ENCODE data around the gene NME1. TPM values are rescaled to one million over a fixed set of nuclear protein-coding genes. Genes with fewer than 3 reads are reported as not detected.

Gene NME1
- total and polyA plus RNA-seq, 9 of the 15 experiments (the other 6 are each of a cell fraction or from before 2014, with no cell fraction given) = 449 to 1,588 (median 604) TPM

DNA sequence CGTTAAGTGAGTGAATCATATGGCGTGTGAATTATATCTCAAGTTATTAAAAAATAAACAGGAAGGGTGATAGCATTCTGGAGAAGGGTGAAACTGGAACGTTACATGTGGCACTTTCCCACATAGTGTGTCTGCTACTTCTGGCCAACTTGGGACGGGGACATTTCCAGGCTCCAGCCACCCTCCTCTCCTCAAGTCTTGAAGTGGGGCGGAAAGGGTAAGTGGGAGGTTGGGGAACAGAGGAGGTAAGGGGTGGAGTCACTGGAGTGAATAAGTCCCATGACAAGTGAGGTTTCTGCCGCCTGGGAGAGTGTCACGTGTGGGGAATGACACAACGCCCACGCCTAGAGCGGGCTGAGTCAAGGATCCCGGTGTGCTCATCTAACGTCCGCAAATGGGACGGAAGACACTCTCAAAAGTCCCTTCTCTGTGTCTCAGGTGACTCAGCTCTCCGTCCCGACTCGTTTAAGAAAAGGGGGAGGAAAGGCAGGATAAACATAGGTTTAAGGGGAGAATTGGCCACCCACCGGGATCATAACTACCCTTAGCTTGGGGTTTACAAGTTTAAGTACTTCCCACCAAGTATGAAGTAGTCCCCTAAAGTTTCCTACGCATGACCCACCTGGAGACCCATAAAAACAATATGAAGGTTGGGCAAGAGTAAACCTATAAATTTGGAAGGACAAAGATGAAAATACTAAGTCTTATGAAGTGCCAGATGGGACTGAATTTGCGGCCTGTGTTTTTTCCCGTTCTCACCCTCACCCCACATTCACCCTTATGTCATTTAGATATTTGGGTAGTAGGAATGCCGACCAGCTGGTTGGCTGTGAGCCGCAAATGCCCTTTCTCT, 31.5 kb upstream of the NME1 start (continued):
- TF ChIP-seq, protein P1, sequence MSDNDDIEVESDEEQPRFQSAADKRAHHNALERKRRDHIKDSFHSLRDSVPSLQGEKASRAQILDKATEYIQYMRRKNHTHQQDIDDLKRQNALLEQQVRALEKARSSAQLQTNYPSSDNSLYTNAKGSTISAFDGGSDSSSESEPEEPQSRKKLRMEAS (CRISPR knock-in tag; IDR thresholded peaks at IDR 0.05) = peak; percentile 86
- TF ChIP-seq FOXM1 (IDR thresholded peaks at IDR 0.05; ENCODE audit: low read depth) (0 out of 2 replicates have a peak, but pooled peaks have one; percentile 13), FOXM1 (CRISPR knock-in tag; IDR thresholded peaks at IDR 0.05; ENCODE audit: low read depth) (no peak), U2AF2 (optimal IDR thresholded peaks at IDR 0.05; ENCODE audit: low read depth, low read length) (no peak), HCFC1 (IDR thresholded peaks at IDR 0.05; ENCODE audit: low read depth, low read length) (no peak; the same call in 1 of the 2 replicates), KDM5B (IDR thresholded peaks at IDR 0.05; ENCODE audit: insufficient replicate concordance, low read depth, low read length) (peak; percentile 80), SMAD3 (CRISPR knock-in tag; conservative IDR thresholded peaks at IDR 0.05) (0 out of 2 replicates have a peak, but pooled peaks have one; percentile 23), KLF16 (IDR thresholded peaks at IDR 0.05) (peak; percentile 27), DIDO1 (tag; IDR thresholded peaks at IDR 0.05; ENCODE audit: low read depth) (no peak), ZNF184 (CRISPR knock-in tag; IDR thresholded peaks at IDR 0.05) (no peak), HSF4 (CRISPR knock-in tag; IDR thresholded peaks at IDR 0.05; ENCODE audit: borderline replicate concordance) (0 out of 2 replicates have a peak, but pooled peaks have one; percentile 12), ZNF133 (CRISPR knock-in tag; IDR thresholded peaks at IDR 0.05) (no peak), NR4A1 (CRISPR knock-in tag; IDR thresholded peaks at IDR 0.05) (no peak), NR4A1 (tag; IDR thresholded peaks at IDR 0.05) (no peak), ZBTB8A (IDR thresholded peaks at IDR 0.05; ENCODE audit: partially characterized antibody) (no peak), MIER1 (IDR thresholded peaks at IDR 0.05; ENCODE audit: low read depth) (no peak), ELF1 (tag; IDR thresholded peaks at IDR 0.05) (peak; percentile 11; the same call in 1 of the 2 replicates)
- TF ChIP-seq, protein P2, sequence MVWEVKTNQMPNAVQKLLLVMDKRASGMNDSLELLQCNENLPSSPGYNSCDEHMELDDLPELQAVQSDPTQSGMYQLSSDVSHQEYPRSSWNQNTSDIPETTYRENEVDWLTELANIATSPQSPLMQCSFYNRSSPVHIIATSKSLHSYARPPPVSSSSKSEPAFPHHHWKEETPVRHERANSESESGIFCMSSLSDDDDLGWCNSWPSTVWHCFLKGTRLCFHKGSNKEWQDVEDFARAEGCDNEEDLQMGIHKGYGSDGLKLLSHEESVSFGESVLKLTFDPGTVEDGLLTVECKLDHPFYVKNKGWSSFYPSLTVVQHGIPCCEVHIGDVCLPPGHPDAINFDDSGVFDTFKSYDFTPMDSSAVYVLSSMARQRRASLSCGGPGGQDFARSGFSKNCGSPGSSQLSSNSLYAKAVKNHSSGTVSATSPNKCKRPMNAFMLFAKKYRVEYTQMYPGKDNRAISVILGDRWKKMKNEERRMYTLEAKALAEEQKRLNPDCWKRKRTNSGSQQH (CRISPR knock-in tag; IDR thresholded peaks at IDR 0.05) = 0 out of 2 replicates have a peak, but pooled peaks have one; percentile 8
- TF ChIP-seq, protein P3, sequence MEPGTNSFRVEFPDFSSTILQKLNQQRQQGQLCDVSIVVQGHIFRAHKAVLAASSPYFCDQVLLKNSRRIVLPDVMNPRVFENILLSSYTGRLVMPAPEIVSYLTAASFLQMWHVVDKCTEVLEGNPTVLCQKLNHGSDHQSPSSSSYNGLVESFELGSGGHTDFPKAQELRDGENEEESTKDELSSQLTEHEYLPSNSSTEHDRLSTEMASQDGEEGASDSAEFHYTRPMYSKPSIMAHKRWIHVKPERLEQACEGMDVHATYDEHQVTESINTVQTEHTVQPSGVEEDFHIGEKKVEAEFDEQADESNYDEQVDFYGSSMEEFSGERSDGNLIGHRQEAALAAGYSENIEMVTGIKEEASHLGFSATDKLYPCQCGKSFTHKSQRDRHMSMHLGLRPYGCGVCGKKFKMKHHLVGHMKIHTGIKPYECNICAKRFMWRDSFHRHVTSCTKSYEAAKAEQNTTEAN (CRISPR knock-in tag; IDR thresholded peaks at IDR 0.05) = no peak
- TF ChIP-seq, protein P4, sequence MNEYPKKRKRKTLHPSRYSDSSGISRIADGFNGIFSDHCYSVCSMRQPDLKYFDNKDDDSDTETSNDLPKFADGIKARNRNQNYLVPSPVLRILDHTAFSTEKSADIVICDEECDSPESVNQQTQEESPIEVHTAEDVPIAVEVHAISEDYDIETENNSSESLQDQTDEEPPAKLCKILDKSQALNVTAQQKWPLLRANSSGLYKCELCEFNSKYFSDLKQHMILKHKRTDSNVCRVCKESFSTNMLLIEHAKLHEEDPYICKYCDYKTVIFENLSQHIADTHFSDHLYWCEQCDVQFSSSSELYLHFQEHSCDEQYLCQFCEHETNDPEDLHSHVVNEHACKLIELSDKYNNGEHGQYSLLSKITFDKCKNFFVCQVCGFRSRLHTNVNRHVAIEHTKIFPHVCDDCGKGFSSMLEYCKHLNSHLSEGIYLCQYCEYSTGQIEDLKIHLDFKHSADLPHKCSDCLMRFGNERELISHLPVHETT (CRISPR knock-in tag; conservative IDR thresholded peaks at IDR 0.05 in 1 of 2, IDR thresholded peaks at IDR 0.05 in 1 of 2) = peak in 1 of 2 experiments; percentile 62; a peak in 2 of 4 replicates
- TF ChIP-seq, protein P5, sequence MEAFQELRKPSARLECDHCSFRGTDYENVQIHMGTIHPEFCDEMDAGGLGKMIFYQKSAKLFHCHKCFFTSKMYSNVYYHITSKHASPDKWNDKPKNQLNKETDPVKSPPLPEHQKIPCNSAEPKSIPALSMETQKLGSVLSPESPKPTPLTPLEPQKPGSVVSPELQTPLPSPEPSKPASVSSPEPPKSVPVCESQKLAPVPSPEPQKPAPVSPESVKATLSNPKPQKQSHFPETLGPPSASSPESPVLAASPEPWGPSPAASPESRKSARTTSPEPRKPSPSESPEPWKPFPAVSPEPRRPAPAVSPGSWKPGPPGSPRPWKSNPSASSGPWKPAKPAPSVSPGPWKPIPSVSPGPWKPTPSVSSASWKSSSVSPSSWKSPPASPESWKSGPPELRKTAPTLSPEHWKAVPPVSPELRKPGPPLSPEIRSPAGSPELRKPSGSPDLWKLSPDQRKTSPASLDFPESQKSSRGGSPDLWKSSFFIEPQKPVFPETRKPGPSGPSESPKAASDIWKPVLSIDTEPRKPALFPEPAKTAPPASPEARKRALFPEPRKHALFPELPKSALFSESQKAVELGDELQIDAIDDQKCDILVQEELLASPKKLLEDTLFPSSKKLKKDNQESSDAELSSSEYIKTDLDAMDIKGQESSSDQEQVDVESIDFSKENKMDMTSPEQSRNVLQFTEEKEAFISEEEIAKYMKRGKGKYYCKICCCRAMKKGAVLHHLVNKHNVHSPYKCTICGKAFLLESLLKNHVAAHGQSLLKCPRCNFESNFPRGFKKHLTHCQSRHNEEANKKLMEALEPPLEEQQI (IDR thresholded peaks at IDR 0.05) = no peak

All from K562 (cell line).